Stimulated activated CD4-positive, alpha-beta T cell treated with anti-CD3 and anti-CD28 coated beads, Interleukin-4, amount 100 ng/mL, for 1 hour (primary cell): Measurements from ENCODE around the gene PMS1.
"Not testable (repeated sequence)": the region's sequence is repeated elsewhere in the genome, so short reads cannot be mapped to it uniquely, and the experiment has no call there.

Experiments used
- DNase-seq: peaks from one replicate; pipeline ENCODE4 v3.0.0-alpha.2; 2020

Gene PMS1

DNA sequence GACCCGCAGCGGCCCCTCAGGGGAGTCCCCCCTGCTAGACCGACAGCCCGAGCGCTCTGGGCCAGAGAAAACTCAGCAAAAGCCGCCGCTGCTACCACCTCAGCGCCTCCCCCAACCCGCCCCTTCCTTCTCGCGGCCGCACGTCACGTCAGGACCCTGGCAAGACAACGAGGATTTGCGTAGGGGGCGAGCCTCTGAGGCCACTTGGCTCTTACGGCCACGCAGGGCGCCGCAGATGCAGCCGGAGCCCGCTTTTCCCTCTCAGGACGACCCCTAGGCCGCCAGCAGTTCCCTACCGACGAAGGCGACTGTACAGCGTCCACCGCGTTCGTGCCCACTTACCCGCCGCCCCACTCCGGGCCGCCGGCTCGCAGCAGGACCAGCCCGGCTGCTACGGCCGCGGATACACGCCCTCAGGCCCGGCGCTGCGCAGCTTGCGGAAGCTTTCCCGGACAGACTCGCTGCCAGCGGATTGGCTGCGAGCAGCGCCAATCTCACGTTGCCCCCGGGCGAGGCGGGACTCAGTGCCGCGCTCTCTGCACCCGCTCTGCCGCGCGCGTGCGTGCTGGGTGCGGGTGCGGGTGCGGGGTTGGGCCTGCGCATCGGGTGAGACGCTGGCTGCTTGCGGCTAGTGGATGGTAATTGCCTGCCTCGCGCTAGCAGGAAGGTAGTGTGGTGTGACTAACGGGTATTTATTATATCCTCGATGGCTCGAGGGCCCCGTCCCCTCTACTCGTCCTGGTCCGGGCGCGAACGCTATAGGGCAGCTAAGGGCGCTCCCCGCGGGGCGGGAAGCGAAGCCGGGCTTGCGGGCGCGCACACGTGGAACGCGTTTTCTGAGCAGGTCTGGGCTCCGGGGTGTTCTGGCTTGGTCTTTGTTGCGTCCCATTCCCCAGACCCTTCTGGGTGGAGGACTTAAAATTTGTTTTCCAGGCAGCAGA is at the start of gene PMS1, which contains the start of gene ORMDL1:
Gene PMS1 (plus strand): TSS at position 524 of the 941 bp plus-strand sequence. CDS start 7,360 bp downstream, outside the sequence.
Gene ORMDL1 (minus strand): TSS at position 413 of the 941 bp plus-strand sequence. CDS start 1,744 bp downstream, outside the sequence.
- peak; percentile 94 for DNase-seq

DNA sequence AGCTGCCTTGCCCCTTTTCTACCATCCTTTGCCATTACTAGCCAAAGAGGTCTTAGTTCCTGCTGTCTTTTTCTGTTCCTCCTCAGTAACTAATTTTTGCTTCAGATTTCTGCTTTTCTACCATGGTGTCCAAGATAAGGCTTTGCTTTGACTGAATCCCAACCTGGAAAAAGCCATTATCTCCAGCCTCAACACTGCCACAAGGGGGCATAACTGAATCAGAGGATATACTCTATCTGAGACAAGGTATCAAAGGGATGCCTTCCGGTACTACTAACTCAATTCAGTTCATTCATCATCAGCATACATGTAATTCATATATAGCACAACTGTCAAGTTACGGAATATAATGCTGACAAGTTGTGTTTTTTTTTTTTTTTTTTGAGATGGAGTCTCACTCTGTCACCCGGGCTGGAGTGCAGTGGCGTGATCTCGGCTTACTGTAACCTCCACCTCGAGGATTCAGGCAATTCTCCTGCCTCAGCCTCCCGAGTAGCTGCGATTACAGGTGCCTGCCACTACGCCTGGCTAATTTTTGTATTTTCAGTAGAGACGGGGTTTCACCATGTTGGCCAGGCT is 33.1 kb upstream of the PMS1 start:
- peak; percentile 15 for DNase-seq

DNA sequence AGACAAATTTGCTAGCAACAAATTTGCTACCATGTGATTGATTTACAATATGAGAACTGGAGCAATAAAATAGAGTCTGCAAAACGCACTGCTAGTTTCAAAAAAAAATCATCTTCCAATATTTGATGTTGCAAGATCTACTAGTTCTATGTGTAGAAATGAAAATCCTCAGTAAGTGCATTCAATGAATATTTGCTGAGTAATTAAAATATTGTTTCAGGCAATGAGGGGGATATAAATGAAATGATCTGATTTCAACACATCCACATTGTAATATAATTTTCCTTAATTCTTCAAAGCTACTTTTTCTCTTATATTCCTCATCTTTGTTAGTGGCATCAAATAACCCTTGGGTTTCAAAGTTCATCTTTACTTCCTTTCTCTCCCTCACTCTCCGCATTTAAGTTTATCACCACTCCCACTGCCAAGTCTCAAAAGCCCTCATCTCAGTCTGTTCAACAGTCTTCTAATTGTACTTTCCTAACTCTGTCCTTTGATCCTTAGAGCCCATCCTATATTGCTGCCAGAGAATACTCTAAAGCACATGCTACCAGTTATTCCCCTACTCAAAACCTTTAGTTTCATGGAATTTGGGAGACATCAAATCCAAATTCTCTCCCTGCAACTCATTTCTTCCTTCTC is 27.8 kb upstream of the PMS1 start:
- DNase-seq, result no peak

DNA sequence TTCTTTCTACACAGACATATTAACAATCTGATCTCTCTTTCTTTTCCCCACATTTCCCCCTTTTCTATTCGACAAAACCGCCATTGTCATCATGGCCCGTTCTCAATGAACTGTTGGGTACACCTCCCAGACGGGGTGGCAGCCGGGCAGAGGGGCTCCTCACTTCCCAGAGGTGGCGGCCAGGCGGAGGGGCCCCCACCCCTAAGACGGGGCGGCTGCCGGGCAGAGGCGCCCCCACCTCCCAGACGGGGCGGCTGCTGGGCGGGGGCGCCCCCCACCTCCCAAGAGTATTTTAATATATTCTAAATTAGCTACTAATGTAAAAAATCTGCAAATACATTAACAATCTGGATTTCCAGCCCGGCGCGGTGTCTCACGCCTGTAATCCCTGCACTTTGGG is 24.1 kb upstream of the PMS1 start:
- DNase-seq, result not testable (repeated sequence)

DNA sequence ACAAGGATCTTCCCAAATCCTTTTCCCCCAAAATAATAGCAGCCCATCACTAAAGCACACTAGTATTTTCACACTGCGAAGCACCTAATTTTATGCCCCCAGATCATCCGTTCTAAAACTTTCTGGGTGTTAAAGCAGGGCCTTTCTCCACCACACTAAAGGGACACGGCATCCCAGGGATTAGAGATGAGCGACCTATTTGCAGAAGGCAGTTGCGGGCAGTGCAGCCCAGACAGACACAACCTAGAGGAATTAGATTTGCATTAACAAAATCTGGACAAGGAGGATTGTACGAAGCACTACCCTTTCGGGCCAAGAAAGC is 22.1 kb upstream of the PMS1 start:
- DNase-seq, result no peak

DNA sequence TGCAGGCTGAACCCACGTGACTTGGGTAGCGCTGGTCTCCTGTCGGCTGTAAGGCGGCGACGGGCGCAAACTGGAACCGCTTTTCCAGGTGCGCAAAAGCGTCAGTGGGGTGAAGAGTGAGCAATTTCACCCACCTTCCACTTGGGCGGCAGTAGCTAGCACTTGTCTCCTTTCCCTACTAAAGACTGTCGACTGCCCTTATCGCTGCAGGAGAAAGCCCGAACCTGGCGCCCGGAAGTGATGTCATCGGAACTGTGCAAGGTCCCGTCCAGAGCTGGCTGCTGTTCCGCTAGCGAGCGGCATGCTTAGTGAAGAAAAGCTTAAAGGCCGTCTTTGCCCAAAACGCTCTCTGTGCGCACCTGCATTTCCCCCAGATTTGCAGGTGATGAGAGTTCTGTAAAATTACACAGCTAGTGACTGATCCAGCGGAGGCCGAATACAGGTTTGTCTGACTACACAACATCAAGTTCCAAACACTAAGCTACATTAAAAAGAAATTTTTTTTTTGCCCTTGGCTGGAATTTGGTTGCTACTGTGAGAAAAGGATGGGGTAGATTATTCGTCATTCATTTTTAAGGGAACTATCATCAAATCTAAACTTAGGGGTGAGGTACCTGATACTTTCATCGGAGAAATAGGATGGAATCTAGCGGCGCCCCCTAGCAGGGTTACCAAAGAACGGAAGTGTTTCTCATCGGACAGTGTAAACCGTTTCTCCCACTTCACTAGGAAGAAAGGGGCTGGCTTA is 21.5 kb upstream of the PMS1 start, which contains the start of gene OSGEPL1:
Gene OSGEPL1 (minus strand): TSS at position 242 of the 748 bp plus-strand sequence. CDS start 1,152 bp downstream, outside the sequence.
- peak; percentile 92 for DNase-seq

DNA sequence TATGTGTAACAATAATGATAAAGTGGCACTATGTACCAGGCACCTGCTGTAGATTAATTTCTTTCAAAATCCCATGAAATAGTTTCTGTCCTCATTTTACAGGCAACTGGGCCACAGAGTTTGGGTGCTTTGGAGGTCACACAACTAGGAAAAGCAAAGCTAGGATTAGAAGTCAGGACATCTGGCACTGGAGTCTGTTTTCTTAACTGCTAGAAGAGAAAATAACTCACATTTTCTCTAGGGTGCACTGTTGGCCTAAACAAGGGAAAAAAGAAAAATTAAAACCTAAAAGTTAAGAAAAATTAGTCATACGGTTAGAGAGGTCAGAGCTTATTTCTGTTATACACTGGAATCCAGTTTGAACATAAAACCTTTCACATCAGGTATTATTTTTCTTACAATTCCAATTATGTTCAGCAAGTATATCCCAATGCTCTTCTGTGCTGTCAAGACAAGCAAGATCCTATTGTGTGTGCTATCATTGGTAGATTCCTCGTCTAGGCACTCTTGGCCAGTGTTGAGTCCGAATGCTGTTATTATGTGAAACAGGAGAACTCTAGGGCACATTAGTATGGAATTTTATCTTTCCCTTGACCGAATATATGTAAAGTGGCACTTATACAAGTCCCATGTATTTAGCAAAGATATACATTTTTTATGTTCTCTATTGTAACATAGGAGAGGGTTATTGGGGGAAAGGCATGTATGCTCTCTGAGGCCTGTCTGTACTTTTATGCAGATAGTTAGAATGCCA is 20.2 kb upstream of the PMS1 start:
- no peak for DNase-seq

DNA sequence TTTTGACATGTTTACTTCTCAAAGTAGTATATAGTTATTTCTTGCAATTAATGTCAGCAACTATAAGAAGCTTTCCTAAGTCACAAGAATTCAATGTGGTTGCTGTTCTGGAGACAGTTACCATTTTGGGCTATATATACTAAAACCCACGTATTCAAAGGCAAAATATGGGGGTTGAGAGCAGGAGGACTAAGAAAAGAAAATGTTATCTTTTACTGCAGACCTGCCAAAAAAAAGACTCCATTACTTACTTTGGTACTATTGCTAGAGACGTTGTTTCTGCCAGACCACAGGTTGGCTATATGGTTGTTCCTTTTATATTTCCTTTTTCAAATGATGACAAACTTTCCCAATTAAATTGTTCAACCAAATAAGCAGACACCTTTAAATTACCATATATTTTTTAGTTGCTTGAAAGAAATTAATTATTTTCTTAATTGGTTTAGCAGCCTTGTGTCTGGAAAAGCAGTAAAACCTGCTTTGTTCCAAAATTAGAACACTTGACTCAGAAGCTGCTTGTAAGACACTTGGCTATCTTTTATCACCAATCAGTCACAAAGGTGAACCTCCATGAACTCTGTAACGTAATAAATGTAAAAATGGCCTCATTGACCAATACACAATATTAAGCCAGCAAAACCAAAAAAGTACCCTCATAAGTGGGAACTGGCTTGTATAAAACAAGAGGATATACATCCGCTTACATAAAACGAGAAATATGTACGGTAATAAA is 13.5 kb upstream of the PMS1 start:
- no peak for DNase-seq

DNA sequence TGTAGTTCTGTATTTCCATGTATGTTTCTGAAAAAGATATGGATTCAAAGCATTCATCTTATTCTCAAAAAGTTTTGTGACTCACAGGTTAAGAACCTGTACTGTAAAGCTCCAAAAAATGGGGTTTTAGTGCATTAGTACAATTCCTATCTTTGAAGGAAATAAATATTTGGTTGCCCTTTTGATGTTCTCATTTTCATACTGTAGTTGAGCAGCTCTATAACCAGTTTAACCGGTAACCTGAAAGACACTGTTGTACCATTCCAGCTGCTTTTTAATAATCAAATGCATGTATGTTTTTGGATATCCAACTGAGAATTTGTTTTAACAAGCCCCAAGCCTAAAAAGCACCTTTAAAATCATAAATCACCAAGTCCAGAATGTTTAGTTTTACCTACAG is 12.0 kb upstream of the PMS1 start:
- no peak for DNase-seq

DNA sequence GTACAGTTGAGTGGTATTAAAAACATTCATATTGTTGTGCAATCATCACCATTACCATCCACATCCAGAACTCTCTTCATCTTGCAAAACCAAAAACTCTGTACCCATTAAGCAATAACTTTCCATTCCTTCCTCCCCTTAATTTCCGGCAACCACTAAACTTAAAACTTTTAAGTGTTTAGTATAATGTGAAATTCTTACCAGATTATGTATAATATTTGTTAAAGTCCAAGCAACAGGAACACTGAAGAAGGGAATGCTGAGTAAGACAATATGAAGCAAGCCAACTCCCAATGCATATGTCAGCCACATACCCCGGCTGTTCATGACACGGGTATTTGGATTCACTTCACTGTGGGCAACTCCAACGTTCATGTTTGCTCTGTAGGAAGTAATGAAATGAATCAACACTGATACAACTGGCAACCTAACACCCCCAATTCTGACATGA is 2.0 kb upstream of the PMS1 start:
- no peak for DNase-seq

DNA sequence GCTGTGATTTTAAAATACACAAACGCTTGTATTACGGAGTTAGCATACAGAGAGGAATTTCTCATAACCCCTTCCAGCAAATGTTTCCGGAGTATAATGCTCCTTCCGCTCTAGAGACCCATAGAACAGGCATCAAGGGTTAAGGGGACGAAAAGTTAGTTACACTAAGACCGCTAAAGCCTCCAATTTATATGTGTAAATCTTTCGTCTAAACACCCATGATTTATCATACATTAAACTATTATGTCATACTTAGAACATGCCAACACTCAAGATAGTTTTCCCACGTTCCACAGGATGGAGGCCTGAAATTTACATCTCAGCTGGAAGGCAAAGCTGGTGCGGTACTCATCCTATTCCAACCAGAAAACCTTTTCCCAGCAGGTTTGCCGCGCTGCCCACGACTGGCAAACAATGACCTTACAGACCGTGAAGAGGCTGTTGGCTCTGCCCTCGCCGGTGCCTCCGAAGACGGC is 761 bp upstream of the PMS1 start:
- DNase-seq, result no peak

DNA sequence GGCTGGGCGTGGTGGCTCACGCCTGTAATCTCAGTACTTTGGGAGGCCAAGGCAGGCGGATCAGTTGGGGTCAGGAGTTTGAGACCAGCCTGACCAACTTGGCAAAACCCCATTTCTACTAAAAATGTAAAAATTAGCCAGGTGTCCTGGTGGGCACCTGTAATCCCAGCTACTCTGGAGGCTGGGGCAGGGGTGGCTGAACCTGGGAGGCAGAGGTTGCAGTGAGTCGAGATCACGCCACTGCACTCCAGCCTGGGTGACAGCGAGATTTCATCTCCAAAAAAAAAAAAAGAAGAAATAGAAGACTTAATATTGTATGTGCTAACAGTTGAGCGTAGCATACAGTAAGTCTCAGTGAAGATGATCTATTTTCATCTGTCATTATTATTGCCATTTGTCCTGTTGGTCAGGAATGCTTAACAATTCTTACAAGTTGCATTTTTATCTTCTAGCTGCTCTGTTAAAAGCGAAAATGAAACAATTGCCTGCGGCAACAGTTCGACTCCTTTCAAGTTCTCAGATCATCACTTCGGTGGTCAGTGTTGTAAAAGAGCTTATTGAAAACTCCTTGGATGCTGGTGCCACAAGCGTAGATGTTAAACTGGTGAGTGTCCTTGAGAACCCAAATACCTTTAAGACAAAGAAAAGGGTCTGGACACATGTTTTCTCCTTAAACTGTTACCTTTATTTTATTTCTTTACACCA is 7.2 kb downstream of the PMS1 start:
- no peak for DNase-seq

DNA sequence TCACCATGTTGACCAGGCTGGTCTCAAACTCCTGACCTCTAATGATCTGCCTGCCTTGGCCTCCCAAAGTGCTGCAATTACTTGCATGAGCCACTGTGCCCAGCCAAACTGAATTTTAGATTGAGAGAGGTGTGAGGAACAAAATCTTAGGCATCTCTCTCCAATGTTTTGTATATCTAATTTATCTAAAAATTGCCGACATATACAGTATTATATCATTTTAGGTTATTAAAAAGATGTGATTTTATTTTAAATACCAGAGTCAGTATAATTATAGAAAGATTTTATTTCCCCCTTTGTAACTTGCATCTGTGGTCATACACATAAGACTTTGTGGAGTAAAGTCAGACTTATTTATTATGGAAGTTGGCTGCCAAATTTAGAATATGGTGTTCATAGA is 10.1 kb downstream of the PMS1 start:
- DNase-seq, result no peak

DNA sequence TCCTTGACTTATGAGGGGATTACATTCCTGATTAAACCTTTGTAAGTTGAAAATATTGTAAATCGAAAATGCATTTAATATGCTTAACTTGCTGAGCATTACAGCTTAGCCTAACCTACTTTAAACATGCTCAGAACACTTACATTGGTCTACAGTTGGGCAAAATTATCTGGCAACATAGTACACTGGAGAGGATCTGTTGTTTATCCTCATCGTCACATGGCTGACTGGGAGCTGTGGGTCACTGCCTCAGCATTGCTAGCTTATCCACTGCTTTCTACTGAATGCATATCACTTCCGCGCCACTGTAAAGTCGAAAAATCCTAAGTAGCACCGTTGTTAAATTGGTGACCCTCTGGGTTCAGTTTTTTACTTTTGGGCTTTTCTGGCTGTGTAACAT is 13.7 kb downstream of the PMS1 start:
- no peak for DNase-seq

DNA sequence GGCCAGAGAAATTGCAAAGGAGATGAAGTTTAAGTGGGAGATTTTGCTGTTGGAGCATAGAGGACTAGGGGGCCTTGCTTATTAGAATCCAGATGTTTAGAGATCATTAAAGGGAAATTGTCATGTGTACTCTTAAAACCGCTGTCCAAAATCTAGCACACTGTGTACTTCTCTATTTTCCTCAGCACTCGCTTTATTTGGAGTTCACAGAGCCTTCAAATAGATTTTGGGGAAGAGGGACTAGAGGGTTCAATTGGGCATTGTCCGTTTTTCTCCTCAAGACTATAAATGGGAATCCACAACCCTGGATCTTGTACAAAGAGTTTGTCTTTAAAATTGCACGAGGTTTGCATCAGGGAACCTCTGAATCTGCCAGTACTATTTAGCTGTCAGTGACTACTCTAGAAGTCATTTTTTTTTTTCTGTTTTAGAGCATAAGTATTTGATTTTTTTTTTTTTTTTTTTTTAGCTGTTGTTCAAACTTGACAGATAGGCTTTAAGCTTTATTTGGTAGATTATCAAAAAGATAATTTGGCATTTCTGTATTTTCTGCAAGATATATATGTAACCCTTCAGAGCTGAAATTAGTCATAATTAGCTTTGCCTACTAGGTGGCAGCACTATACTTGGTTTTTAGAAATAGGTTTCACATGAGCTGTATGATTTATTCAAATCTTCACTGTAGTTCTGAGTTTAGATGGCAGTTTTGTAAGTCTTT is 14.2 kb downstream of the PMS1 start:
- no peak for DNase-seq

DNA sequence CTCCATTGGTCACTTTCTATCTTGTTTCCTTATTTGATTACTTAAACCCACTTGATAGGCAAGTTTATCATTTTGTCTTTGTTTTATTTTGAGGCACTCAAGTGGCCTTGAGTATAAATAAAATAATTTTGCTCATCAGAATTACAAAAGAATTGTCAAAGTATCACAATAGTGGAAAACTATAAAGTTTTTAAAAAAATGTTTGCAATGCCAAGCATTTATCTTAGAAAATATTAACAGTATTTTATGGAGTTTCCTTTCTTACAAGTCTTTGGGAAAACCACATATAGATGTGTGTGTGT is 14.7 kb downstream of the PMS1 start:
- no peak for DNase-seq

DNA sequence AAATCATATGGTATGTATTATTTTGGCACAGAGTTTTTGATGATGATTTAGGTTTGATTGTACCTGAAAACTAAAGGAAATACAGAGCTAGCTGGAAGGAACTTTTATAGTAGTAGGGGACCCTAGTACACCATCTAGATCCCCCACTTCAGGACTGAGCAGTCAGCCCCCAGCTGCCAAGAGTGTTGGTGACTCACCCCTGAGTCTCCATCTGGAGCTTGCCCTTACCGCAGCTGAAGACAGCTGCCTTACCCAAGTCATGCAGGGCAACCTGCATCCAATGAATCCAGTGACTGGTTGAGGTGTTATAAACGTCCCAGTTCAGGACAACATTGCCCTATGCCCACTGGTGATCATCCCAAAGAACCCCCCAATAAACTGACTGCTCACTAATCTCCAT is 15.3 kb downstream of the PMS1 start:
- DNase-seq, result no peak

DNA sequence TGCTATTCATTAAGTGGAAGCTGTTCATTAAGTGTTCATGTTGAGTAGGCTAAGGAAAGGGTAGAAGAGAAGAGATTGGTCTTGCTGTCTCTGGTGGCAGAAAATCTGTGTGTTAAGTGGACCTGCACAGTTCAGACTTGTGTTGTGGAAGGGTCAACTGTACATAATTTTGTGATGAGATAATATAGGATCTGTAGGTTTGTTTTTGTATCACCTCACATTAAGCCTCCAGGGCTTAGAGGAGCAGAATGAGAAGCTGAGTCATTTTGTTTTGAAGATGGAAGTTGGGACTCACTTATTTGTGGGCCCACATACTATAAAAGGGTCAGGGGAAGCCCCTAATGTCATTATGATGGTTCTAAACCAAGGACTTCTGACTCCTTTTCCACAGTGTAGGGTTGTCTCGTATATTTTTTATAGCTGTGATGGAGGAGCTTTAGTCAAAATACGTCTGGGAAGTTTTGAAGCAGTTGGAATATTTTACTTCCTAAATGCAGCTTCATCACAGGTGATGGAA is 18.2 kb downstream of the PMS1 start:
- no peak for DNase-seq

DNA sequence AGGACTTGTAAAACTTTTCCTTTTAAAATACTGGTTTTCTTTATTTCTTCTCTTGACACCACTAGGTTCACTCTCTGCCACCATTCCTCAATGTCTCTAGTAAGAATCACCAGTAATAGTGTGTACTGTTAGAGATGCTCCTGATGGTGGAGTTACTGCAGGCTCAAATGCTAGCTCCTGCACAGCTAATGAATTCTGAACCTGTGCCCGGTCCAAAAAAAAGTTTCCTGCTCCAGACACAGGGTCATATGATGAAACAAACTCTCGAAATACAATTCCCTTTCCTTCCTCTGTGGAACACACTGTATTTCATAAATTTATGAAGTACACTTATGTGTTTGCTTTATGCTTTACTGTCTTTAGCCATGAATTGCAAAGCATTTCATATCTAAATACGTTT is 19.2 kb downstream of the PMS1 start:
- no peak for DNase-seq
